Prostate gland (tissue), 2 donors: ENCODE data around the gene TMEM198. TPM values are rescaled to one million over a fixed set of nuclear protein-coding genes. Genes with fewer than 3 reads are reported as not detected.

Experiments
- DNase-seq: peaks from one replicate; pipeline ENCODE4 v3.0.0-alpha.2; 2019; ENCODE audit warnings: low spot score
- H3K27ac ChIP-seq, 2 donors: fragments of 200-600 bp; sonication (generic); 2 replicates each; pipeline ENCODE4 v1.5.1; 2017 to 2019
- H3K27me3 ChIP-seq: fragments of 200-600 bp; sonication (generic); replicated peaks from 2 replicates; pipeline ENCODE4 v1.5.1; 2019; ENCODE audit not compliant: insufficient read depth
- H3K36me3 ChIP-seq, 2 donors: fragments of 200-600 bp; sonication (generic); 1 replicate in 1 of 2; 2 replicates in 1 of 2; pipeline versions ENCODE4 v1.5.1 to v1.8.1; 2017 to 2019
- H3K4me1 ChIP-seq: fragments of 200-600 bp; sonication (generic); replicated peaks from 2 replicates; pipeline ENCODE4 v1.5.1; 2019
- H3K4me3 ChIP-seq, 2 donors: fragments of 200-600 bp; sonication (generic); 2 replicates each; pipeline ENCODE4 v1.5.1; 2017 to 2019
- H3K9me3 ChIP-seq: fragments of 200-600 bp; sonication (generic); 2 replicates; pipeline ENCODE4 v1.5.1; 2017
- CTCF ChIP-seq, 4 experiments: fragments of 200-600 bp in 2 of 4; fragments of 450-650 bp in 2 of 4; sonication (generic) in 2 of 4; IDR thresholded peaks; 1 replicate in 3 of 4; 2 replicates in 1 of 4; pipeline ENCODE4 v1.5.1; 2016 to 2019; ENCODE audit warnings: antibody characterized with exemption in 4 of 4, mild to moderate bottlenecking in 2 of 4, moderate library complexity in 2 of 4
- POLR2A ChIP-seq: fragments of 450-650 bp; IDR thresholded peaks from one replicate; pipeline ENCODE4 v1.6.1; 2016; ENCODE audit warnings: antibody characterized with exemption, mild to moderate bottlenecking
- POLR2AphosphoS5 ChIP-seq: sonication (generic); formaldehyde crosslinking; IDR thresholded peaks from one replicate; pipeline ENCODE4 v1.6.1; 2017; ENCODE audit warnings: antibody characterized with exemption
- WGBS: methylation state at CpG from one replicate; pipeline ENCODE4 v1.1.5; 2018; 5-methylcytosine and 5-hydroxymethylcytosine counted together
- intact Hi-C: fragments of 100-400 bp; cut with DNase I; formaldehyde crosslinking; loops from one replicate; pipeline ENCODE4 v1.14.2; 2022
- total RNA-seq, 2 donors: library from RNA; depleted of rRNA; stranded (reverse); fragments of >200 nt; gene quantifications; one replicate each; pipeline ENCODE4 v1.1.0, GENCODE V29; 2016

The TMEM198 gene
- total RNA-seq, 2 donors from 2014 or later, result 5.7 to 11.5 TPM

DNA sequence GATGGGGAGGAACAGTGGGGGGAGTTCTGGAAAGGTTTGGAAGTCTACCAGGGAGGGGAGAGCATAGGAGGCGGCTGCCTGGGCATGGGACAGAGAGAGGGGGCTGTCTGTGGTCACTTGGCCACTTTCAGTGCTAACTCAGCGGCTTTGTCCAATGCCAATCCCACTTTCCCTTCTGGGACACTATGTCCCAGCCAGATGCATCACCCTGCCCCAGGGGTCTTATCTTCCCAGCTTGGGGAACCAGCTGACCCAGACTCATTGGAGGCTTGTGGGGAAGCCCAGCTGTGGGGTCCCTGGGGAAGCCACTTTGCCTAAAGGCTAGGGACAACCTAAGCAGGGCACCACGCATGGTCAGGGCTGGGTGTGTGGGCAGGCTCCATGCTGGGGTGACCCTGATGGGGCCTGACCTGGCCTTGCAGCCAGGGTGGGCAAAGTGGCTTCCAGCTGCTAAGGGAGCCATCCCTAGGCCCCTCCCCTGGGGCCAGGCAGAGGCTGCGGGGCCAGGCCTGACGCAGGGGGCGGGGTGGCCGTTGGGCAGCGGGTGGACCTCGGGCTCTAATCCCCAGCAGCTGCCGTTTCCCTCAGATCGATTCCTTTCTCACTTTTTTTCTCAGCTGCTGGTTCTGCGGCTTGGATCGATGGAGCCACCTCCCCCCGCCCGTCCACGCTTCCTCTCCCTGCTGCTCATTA, 31.2 kb upstream of the TMEM198 start:
- Histone ChIP-seq H3K27me3 (peaks cover 9% of the 10 kb centered on the region), H3K4me1 (peaks cover 2% of the 10 kb centered on the region), H3K36me3 (no peaks in the 10 kb centered on the region), H3K4me3 (no peak overlapping the region), H3K27ac (no peak overlapping the region), H3K9me3 (no peaks in the 10 kb centered on the region)
- TF ChIP-seq CTCF (IDR thresholded peaks at IDR 0.05) (no peak), POLR2A (no peak), POLR2AphosphoS5 (no peak)
- DNase-seq, result no peak
- intact Hi-C loops, result loop anchor here (10.0 kb wide), 1 partner anchor 338 kb away; the partner anchor contains the start of genes CNPPD1, RETREG2 and SLC23A3
- 38% methylated on average over 16 of the region's 16 CpGs for WGBS

DNA sequence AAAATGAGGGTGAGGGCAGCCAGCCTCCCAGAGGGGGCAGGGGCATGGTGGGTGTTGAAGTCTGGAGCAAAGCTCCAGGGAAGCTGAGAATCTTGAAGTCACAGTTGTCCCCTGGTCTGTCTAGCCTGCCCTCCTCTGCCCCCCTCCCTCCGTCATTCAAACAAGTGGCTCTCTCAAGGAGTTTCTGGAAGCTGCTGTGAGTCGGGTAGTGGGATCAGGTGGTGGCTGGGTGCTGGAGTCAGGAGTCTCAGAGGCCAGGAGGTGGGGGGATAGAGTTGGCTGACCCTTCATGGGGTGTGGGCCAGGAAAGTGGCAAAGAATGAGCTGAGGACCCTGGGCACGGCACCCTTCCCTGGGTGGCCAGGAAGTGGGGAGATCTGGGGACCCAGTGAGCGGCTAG, 30.0 kb upstream of the TMEM198 start:
- WGBS, result 38% methylated on average over 4 of the region's 4 CpGs
- TF ChIP-seq POLR2A (no peak), CTCF (IDR thresholded peaks at IDR 0.05) (no peak), POLR2AphosphoS5 (no peak)
- intact Hi-C loops, result loop anchor here (10.0 kb wide), 1 partner anchor 339 kb away; the partner anchor contains the start of genes CNPPD1, RETREG2 and SLC23A3
- no peak overlapping the region for H3K4me3 ChIP-seq
- no peak overlapping the region for H3K27ac ChIP-seq
- no peaks in the 10 kb centered on the region for H3K36me3 ChIP-seq
- no peaks in the 10 kb centered on the region for H3K9me3 ChIP-seq
- peaks cover 2% of the 10 kb centered on the region for H3K4me1 ChIP-seq
- DNase-seq, result no peak
- H3K27me3 ChIP-seq, result peaks cover 9% of the 10 kb centered on the region

DNA sequence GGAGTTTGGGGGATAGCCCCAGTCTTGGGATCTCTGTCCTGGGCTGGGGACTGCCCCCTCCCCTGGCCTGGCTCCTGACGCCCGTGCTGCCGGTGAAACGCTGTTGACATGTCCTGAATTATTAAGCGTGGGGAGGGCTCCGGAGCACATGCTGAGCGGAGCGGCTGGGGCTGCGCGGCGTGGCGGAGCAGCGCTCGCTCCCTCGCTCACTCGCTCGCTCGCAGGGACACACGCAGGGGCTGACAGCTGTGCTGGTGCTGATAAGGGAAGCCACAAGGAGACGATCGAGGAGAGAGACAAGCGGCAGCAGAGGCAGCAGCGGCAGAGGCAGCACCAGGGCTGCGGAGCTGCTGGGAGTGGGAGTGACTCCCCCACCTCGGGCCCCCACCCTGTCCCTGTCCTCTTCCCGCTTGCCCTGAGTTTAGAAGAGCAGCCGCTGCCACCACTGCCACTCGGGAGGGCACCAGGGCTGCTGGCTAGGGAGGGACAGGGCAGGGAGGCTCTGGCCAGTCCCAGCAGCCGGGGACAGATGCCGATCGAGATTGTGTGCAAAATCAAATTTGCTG, 29.5 kb upstream of the TMEM198 start, which contains the start of gene ASIC4:
Gene ASIC4, plus strand, starts transcription at position 287 of the 566 bp plus-strand sequence. Its CDS starts 243 bp downstream, at position 530.
- TF ChIP-seq POLR2A, result no peak
- no peak for TF ChIP-seq CTCF (IDR thresholded peaks at IDR 0.05)
- TF ChIP-seq POLR2AphosphoS5, result no peak
- Histone ChIP-seq H3K4me1 (peaks cover 2% of the 10 kb centered on the region), H3K27me3 (peaks cover 9% of the 10 kb centered on the region), H3K9me3 (no peaks in the 10 kb centered on the region), H3K36me3 (no peaks in the 10 kb centered on the region), H3K4me3 (no peak within 1 kb of the TSS), H3K27ac (no peak within 1 kb of the TSS)
- no peak for DNase-seq
- 10% methylated on average over 30 of the region's 31 CpGs for WGBS
- intact Hi-C loops, result loop anchor here (10.0 kb wide), 1 partner anchor 339 kb away; the partner anchor contains the start of genes CNPPD1, RETREG2 and SLC23A3

DNA sequence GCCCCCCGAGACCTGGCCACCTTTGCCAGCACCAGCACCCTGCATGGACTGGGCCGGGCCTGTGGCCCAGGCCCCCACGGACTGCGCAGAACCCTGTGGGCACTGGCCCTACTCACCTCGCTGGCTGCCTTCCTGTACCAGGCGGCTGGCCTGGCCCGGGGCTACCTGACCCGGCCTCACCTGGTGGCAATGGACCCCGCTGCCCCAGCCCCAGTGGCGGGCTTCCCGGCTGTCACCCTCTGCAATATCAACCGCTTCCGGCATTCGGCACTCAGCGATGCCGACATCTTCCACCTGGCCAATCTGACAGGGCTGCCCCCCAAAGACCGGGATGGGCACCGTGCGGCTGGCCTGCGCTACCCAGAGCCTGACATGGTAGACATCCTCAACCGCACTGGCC, 29.0 kb upstream of the TMEM198 start:
- TF ChIP-seq POLR2A, result no peak
- TF ChIP-seq CTCF (IDR thresholded peaks at IDR 0.05), result no peak
- TF ChIP-seq POLR2AphosphoS5, result no peak
- Histone ChIP-seq H3K27ac (no peak overlapping the region), H3K4me3 (no peak overlapping the region), H3K9me3 (no peaks in the 10 kb centered on the region), H3K4me1 (peaks cover 2% of the 10 kb centered on the region), H3K27me3 (peaks cover 9% of the 10 kb centered on the region), H3K36me3 (no peaks in the 10 kb centered on the region)
- DNase-seq, result no peak
- intact Hi-C loops, result loop anchor here (10.0 kb wide), 1 partner anchor 340 kb away; the partner anchor contains the start of genes CNPPD1, RETREG2 and SLC23A3
- 87% methylated on average over 18 of the region's 21 CpGs for WGBS
